Thoracic aorta (tissue), 2 donors: ENCODE measurements around the gene CBL. TPM values are rescaled to one million over a fixed set of nuclear protein-coding genes. Genes with fewer than 3 reads are reported as not detected.
"Not testable (repeated sequence)": the region's sequence is repeated elsewhere in the genome, so short reads cannot be mapped to it uniquely, and the experiment has no call there.

Source experiments
- ATAC-seq: fragments of 150-250 bp; one replicate; pipeline ENCODE4 v1.8.0; 2017; ENCODE audit warnings: low read depth; ENCODE audit not compliant: insufficient number of reproducible peaks, low FRiP score
- DNase-seq: peaks from one replicate; pipeline ENCODE4 v3.0.0-alpha.2; 2020; ENCODE audit warnings: low spot score
- H3K27ac ChIP-seq, 2 donors: fragments of 200-600 bp; sonication (generic); 1 replicate in 1 of 2; 2 replicates in 1 of 2; pipeline ENCODE4 v1.5.1; 2016; ENCODE audit warnings: mild to moderate bottlenecking in 2 of 2, moderate library complexity in 2 of 2
- H3K27me3 ChIP-seq: fragments of 200-600 bp; sonication (generic); replicated peaks from 2 replicates; pipeline ENCODE4 v1.6.0; 2016; ENCODE audit warnings: mild to moderate bottlenecking; ENCODE audit not compliant: insufficient read depth
- H3K36me3 ChIP-seq: fragments of 200-600 bp; sonication (generic); one replicate; pipeline ENCODE4 v1.5.1; 2016
- H3K4me1 ChIP-seq, 2 donors: fragments of 200-600 bp; sonication (generic); 1 replicate in 1 of 2; 2 replicates in 1 of 2; pipeline versions ENCODE4 v1.5.1 to v1.6.0; 2016; ENCODE audit warnings: low read depth in 2 of 2, mild to moderate bottlenecking in 1 of 2; ENCODE audit not compliant: control insufficient read depth in 1 of 2
- H3K4me3 ChIP-seq: fragments of 200-600 bp; sonication (generic); 2 replicates; pipeline ENCODE4 v1.5.1; 2016; ENCODE audit warnings: mild to moderate bottlenecking
- H3K9me3 ChIP-seq: fragments of 200-600 bp; sonication (generic); 2 replicates; pipeline ENCODE4 v1.5.1; 2016
- CTCF ChIP-seq: fragments of 200-600 bp; sonication (generic); IDR thresholded peaks from one replicate; pipeline ENCODE4 v1.5.1; 2019; ENCODE audit warnings: antibody characterized with exemption
- total RNA-seq, 2 donors: library from RNA; depleted of rRNA; stranded (reverse); fragments of >200 nt; gene quantifications; one replicate each; pipeline versions ENCODE4 v1.1.0 to v1.2.3, GENCODE V29; 2016

Gene CBL
- total RNA-seq, 2 donors from 2014 or later = 21.0 to 23.2 TPM

DNA sequence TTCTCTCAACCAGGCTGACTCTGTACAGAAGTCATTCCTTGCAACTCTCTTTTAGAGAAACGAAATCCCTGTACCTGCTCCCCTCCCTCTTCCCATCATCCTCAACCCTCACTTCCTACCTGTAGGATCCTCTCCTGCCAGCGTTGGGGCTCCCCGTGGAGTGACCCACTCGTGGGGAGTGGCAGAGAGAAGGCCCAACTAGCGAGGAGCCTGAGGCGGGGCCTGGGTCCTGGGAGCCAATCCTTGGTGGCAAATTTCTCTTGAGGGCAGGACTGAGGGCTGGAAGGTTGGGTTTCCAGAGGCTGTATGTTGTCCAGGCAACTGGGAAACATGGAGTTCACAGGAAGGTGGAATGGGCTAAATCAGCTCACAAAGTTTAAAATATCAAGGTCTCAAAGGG is 10.5 kb upstream of the CBL start:
- Histone ChIP-seq H3K9me3 (no peaks in the 10 kb centered on the region), H3K27ac (no peak overlapping the region), H3K4me1 (no peaks in the 10 kb centered on the region), H3K4me3 (no peak overlapping the region), H3K36me3 (no peaks in the 10 kb centered on the region), H3K27me3 (no peaks in the 10 kb centered on the region)
- TF ChIP-seq CTCF = no peak
- ATAC-seq (no peak), DNase-seq (no peak)

- DNase-seq = no peak
- H3K27ac ChIP-seq = no peak overlapping the region
These were observed 9.2 kb upstream of the CBL start for GRCh38 chr11:119196833-119197483.

DNA sequence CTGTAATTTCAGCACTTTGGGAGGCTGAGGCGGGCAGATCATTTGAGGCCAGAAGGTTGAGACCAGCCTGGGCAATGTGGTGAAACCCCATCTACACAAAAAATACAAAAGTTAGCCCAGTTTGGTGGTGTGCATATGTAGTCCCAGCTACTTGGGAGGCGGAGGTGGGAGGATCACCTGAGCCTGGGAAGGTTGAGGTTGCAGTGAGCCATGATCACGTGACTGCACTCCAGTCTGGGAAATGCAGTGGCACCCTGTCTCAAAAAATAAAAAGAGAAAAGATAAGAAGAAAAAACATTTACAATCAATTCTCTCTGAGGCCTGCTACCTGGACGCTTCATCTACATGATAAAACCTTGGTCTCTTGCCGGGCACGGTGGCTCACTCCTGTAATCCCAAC is 7.2 kb upstream of the CBL start:
- Histone ChIP-seq H3K4me1 (no peaks in the 10 kb centered on the region), H3K36me3 (no peaks in the 10 kb centered on the region), H3K9me3 (no peaks in the 10 kb centered on the region), H3K27ac (no peak overlapping the region), H3K4me3 (no peak overlapping the region), H3K27me3 (no peaks in the 10 kb centered on the region)
- ATAC-seq (no peak), DNase-seq (no peak)
- no peak for TF ChIP-seq CTCF

More at GRCh38 chr11:119196833-119197483, 9.2 kb upstream of the CBL start:
- Histone ChIP-seq H3K27me3 (no peaks in the 10 kb centered on the region), H3K4me1 (no peaks in the 10 kb centered on the region), H3K36me3 (no peaks in the 10 kb centered on the region), H3K4me3 (no peak overlapping the region), H3K9me3 (no peaks in the 10 kb centered on the region)
- TF ChIP-seq CTCF = peak; percentile 75
- peak; percentile 64 for ATAC-seq

DNA sequence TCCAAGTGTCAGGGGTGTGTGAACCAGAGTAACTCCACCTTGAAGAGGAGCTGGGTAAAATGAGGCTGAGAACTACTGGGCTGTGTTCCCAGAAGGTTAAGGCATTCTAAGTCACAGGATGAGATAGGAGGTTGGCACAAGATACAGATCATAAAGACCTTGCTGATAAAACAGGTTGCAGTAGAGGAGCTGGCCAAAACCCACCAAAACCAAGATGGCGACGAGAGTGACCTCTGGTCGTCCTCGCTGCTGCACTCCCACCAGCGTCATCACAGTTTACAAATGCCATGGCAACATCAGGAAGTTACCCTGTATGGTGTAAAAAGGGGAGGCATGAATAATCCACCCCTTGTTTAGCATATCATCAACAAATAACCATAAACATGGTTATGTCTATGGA is 4.9 kb upstream of the CBL start:
- not testable (repeated sequence) for DNase-seq, H3K27me3 ChIP-seq, ATAC-seq

DNA sequence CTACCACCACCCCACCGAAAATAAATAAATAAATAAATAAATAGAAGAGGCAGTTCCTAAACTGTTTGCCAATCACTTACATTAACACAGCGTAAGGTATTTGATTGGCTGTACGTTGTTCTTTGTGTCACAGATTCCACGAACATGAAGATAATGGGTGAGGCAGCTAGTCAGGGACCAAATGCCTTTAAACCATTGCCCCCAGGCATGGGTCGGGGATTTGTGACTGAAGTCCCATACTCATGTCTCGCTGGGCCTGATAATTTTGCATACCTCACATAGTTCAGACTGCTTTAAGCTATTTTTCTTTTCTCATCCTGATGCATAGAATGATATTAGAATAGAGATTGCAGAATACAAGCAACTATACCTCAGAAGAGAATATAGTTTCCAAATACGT is 3.6 kb upstream of the CBL start:
- Histone ChIP-seq H3K27ac (no peak overlapping the region), H3K27me3 (no peaks in the 10 kb centered on the region), H3K36me3 (no peaks in the 10 kb centered on the region), H3K4me1 (peaks cover 3 to 8% of the 10 kb centered on the region in 2 donors), H3K4me3 (no peak overlapping the region), H3K9me3 (no peaks in the 10 kb centered on the region)
- DNase-seq = no peak
- ATAC-seq = no peak
- TF ChIP-seq CTCF = no peak

More for the DNA sequence above, 4.9 kb upstream of the CBL start:
- not testable (repeated sequence) for H3K9me3 ChIP-seq, H3K27ac ChIP-seq, H3K4me3 ChIP-seq, H3K4me1 ChIP-seq, H3K36me3 ChIP-seq

DNA sequence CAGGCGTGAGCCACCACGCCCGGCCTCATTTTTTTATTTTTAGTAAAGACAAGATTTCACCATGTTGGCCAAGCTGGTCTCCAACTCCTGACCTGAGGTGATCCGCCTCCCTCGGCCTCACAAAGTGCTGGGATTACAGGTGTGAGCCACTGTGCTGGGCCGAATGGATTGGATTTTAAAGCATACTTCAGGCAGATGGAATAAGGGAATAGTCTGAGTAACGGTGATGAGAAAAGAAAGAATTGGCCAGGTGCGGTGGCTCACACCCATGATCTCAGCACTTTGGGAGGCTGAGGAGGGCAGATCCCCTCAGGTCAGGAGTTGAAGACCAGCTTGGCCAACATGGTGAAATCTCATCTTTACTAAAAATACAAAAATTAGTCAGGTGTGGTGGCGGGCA is 2.1 kb upstream of the CBL start:
- H3K27ac ChIP-seq = no peak overlapping the region
- no peak for TF ChIP-seq CTCF
- no peaks in the 10 kb centered on the region for H3K27me3 ChIP-seq
- DNase-seq = no peak
- peaks cover 13 to 17% of the 10 kb centered on the region in 2 donors for H3K4me1 ChIP-seq
- no peaks in the 10 kb centered on the region for H3K9me3 ChIP-seq
- no peaks in the 10 kb centered on the region for H3K36me3 ChIP-seq
- ATAC-seq = no peak
- no peak overlapping the region for H3K4me3 ChIP-seq
